T-helper 2 cell (primary cell): Measurements from ENCODE around the gene FITM2.
A peak's percentile ranks its signal among the peaks of the same experiment; 100 is the strongest.
"Not testable (repeated sequence)": the region's sequence is repeated elsewhere in the genome, so short reads cannot be mapped to it uniquely, and the experiment has no call there.

Experiments used
- DNase-seq, 5 experiments: peaks; one replicate each; pipeline versions ENCODE4 v3.0.0 to v3.0.0-alpha.2; 2012 to 2022

Gene FITM2

GRCh38 chr20:44331201-44331600 lies 20.2 kb upstream of the FITM2 start:
- DNase-seq: no peak

- DNase-seq: no peak
Measured at GRCh38 chr20:44328428-44328827, 17.4 kb upstream of the FITM2 start.

DNA sequence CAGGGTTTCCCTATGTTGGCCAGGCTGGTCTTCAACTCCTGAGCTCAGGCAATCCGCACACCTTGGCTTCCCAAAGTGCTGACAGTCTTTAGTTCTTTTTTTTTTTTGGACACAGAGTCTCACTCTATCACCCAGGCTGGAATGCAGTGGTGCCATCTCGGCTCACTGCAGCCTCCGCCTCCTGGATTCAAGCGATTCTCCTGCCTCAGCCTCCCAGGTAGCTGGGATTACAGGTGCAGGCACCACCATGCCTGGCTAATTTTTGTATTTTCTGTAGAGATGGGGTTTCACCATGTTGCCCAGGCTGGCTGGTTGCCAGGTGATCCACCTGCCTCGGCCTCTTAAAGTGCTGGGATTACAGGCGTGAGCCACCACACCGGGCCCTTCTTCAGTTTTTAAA lies 16.7 kb upstream of the FITM2 start:
- not testable (repeated sequence) for DNase-seq

DNA sequence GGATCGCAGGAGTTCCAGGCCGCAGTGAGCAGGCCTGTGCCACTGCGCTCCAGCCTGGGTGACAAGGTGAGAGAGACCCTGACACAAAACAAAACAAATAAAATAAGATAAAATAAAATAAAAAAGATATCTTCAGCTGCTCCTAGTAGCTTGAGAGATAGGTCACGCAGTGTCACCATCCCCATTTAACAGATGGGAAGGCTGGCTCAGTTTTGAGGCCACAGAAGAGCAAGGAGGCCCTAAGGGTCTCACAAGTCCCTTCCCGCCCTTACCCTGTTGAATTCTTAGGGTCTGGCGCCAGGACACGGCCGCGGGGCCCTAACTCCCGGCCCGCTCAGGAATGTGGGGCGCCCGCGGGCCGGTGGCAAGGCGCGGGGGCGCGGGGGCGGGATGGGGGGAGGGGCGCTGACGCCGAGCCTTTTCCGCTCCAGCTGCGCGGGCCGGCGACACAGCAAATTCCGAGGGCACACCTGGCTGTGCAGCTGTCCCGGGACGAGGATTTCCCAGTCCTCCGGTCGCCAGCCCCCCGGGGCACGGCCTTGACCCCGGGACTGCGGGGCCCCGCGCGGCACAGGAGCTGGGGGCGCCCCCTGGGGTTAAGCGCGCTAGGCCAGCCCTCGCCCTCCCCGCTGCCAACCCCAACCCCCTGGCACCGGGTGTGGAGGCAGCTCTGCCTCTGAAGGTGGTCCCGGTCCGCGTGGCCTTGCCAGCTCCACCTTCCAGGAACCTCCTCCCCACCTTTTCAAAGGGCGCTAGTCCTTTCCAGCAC lies 15.6 kb upstream of the FITM2 start:
- DNase-seq: peak in 1 of 5 experiments; percentile 9

DNA sequence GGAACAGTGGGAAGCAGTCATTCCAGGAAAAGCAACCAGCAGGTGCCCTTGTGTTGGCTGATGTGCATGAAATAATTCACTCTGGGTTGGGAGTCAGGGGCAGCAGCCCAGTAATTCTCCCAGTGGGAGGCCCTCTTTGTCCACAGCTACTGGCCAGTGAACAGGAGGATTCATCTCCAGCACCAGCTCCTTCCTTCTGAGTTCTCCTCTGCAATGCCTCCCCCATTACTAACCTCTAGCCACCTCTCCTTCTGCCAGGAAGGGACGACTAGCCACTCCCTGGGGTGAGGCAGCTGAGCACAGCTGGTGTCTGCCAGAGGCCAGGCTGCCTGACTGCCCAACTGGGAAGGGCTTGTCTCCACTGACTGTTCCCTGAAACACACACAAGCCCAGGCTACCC lies 13.3 kb upstream of the FITM2 start:
- DNase-seq: no peak

- DNase-seq: peak in 1 of 5 experiments; percentile 20
Measured at GRCh38 chr20:44319839-44320422, 8.9 kb upstream of the FITM2 start.

DNA sequence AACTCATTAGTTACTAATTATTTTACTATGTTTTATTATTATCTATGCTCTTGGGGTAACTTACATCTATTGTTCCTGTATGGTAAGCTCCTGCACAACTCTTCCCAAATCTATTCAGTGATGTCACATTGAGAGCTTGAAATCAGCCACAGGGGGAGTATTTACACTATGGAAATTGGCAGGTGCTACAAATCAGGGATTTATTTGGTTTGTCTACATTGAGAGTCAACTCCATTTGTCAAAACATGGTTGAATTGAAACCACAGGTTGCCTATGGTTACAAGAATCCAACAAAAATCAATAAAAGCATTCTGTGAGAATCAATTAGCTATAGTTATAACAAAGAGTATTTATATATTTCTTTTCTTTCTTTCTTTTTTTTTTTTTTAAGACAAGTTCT lies 3.9 kb upstream of the FITM2 start:
- DNase-seq: no peak

DNA sequence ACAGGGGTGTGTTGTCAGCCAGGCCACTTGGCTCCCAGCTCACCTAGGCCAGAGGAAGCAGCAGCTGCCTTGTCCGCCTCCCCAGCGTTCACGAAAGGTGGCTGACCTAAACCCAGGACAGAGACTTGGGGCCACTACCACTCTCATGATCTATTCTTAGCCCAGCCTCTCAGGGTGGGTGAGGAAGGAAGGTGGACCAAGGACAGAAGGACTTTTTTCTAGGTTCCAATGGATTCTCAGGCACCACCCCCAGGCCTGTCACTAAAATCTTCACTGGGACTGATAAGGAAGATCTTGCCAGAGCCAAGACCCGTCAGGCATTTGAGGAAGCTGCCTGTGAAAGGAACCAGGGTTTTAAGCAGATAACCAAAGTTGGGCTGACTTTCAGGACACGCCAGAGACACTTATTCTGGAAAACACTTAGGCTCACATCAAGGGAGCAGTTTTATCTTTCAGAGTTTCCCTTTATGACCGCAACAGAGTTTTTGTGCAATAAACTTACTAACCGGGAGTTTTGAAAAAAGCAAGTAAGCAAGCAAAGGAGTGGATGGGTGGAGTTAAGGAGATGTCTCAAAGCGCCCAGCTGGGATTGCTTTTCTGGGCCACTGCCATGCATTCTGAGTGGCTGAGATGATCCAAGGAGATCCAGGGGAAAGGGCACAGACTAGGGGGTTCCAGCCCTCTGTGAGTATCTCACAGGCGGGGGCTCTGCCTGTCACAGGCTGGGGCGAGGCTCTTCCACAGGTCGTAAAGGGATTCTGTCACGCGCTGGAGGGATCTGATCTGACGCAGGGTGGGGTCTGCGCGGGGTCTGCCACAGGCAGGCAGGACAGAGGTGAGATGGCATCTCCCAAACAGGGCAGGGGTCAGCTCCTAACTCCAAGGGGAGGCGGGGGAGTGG lies 989 bp downstream of the FITM2 start:
- peak in 1 of 5 experiments; percentile 13 for DNase-seq

DNA sequence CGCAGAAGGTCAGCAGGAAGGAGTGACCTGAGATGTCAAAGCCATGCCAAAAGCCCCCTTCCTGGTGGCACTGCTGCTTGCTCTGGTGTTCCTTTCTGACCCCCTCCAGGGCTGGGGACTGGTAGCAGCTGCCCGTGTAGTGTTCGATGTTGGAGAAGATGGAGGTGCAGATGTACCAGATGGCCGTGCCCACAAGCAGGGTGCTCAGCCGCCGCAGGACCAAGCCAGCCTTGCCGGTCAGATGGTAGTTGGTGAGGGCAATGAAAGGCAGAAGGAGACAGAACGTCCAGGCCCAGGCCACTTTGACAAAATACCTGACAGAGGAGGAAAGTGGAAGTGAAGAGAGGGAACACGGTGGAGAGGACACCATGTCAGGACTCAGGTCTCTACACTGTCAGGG lies 4.1 kb downstream of the FITM2 start:
- DNase-seq: no peak

- no peak for DNase-seq
Measured at GRCh38 chr20:44304383-44304782, 6.6 kb downstream of the FITM2 start.

GRCh38 chr20:44302736-44303135 lies 8.3 kb downstream of the FITM2 start:
- DNase-seq: no peak

- no peak for DNase-seq
Measured at GRCh38 chr20:44302026-44302669, 8.9 kb downstream of the FITM2 start.

DNA sequence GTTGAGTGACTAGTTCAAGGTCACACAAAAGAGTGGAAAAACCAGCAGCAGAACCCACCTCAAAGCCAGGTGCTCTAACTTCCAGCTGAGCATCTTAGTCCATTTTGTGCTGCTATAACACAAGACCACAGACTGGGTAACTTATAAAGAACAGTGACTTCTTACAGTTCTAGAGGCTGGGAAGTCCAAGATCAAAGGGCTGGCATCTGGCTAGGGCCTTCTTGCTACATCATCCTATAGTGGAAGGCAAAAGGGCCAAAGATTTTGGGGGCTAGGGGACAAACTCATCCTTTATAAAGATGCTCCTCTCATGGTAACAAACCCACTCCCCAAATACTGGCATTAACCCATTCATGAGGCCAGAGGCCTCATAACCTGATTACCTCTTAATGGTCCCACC lies 9.7 kb downstream of the FITM2 start:
- DNase-seq: no peak

GRCh38 chr20:44299011-44299535 lies 11.9 kb downstream of the FITM2 start:
- DNase-seq: not testable (repeated sequence)

DNA sequence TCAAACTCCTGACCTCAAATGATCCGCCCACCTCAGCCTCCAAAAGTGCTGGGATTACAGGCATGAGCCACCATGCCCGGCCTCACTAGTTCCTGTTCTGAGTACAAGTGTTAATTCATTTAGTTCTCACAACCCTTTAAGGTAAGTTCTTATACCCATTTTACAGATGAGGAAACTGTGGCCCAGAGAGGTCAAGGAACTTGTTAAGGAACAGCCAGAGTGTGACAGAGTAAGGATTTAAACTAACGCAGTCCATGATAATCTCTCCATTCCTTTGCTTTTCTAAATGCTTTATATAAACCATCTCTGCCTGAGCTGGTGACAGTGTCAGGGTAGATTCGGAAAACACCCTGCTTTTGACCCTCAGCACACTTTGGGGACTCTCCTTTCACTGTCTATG lies 13.3 kb downstream of the FITM2 start:
- no peak for DNase-seq

- DNase-seq: no peak
Measured at GRCh38 chr20:44296011-44296410, 15.0 kb downstream of the FITM2 start.

GRCh38 chr20:44291754-44292153 lies 19.2 kb downstream of the FITM2 start:
- no peak for DNase-seq

- peak in 2 of 5 experiments; percentile 6 to 39 for DNase-seq
Measured at GRCh38 chr20:44288252-44288651, 22.8 kb downstream of the FITM2 start.

- no peak for DNase-seq
Measured at GRCh38 chr20:44287272-44288097, 23.5 kb downstream of the FITM2 start.

- DNase-seq: no peak
Measured at GRCh38 chr20:44284032-44284431, 27.0 kb downstream of the FITM2 start.

DNA sequence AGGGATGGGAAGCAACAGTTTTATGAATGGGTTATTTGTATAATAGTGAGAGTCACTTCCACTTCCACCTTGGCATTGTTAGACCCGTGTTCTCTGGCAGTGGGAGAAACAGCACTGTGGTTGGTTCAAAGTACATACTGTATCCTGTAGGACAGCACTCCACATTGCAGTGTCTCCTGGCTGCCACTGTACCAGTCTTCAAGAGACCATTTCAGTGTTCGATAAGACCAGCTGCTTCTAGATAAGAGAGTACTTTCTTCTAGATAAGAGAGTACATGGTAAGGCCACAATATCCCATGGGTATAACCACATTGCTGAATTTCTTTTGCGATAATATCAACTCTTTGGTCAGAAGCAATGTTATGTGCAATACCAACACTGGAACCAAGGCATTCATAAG lies 28.8 kb downstream of the FITM2 start:
- no peak for DNase-seq

DNA sequence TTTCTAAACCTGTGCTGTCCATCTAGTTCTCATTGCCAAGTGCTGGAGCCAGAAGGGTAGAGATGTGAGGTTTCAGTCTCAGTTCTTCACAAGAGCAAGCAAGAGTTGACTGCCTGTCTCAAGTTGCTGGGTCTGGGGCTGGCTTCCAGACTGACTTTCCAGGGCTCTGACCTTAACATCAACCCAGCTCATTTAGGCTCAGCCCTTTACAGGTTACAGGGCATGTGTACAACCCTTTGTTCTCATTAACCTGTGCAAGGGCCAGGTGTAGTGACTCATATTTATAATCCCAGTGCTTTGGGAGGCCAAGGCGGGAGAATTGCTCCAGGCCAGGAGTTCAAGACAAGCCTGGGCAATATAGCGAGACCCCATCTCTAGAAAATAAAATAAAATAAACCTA lies 30.6 kb downstream of the FITM2 start:
- DNase-seq: no peak
